Ovary (tissue), 9 donors: ENCODE data around the gene LDHAL6A. TPM values are rescaled to one million over a fixed set of nuclear protein-coding genes. Genes with fewer than 3 reads are reported as not detected.

ENCODE experiments used
- DNase-seq, 5 donors: peaks; one replicate each; pipeline ENCODE4 v3.0.0-alpha.2; 2019 to 2020
- H3K27ac ChIP-seq, 2 donors: fragments of 200-600 bp; one replicate each; pipeline versions ENCODE4 v1.5.1 to v1.8.0; 2019 to 2022
- H3K27me3 ChIP-seq: fragments of 200-600 bp; one replicate; pipeline ENCODE4 v1.8.0; 2022
- H3K36me3 ChIP-seq: fragments of 200-600 bp; sonication (generic); one replicate; pipeline ENCODE4 v1.5.1; 2019
- H3K4me1 ChIP-seq: one replicate; pipeline ENCODE4 v1.8.1; 2013; ENCODE audit warnings: mild to moderate bottlenecking, moderate library complexity; ENCODE audit not compliant: insufficient read depth
- H3K4me3 ChIP-seq: fragments of 200-600 bp; sonication (generic); one replicate; pipeline ENCODE4 v1.5.1; 2017
- H3K9me3 ChIP-seq, 2 donors: fragments of 200-600 bp in 1 of 2; sonication (generic) in 1 of 2; one replicate each; pipeline versions ENCODE4 v1.5.1 to v1.8.1; 2013 to 2019; ENCODE audit warnings: mild to moderate bottlenecking in 1 of 2, moderate library complexity in 1 of 2
- CTCF ChIP-seq, 3 donors: fragments of 450-650 bp in 2 of 3; fragments of 200-600 bp in 1 of 3; IDR thresholded peaks; one replicate each; pipeline versions ENCODE4 v1.5.1 to v1.8.0; 2016 to 2022; ENCODE audit warnings: antibody characterized with exemption in 3 of 3, mild to moderate bottlenecking in 1 of 3
- EP300 ChIP-seq: sonication (generic); formaldehyde crosslinking; IDR thresholded peaks from one replicate; pipeline ENCODE4 v1.6.1; 2017; ENCODE audit warnings: antibody characterized with exemption
- POLR2A ChIP-seq: fragments of 450-650 bp; IDR thresholded peaks from one replicate; pipeline ENCODE4 v1.6.1; 2017; ENCODE audit warnings: antibody characterized with exemption, mild to moderate bottlenecking, moderate library complexity
- WGBS, 3 donors: extraction: QIAGEN DNeasy Blood & Tissue Kit in 1 of 3; methylation state at CpG; one replicate each; pipeline versions ENCODE4 v1.1.5 to v1.1.7; 2013 to 2017; 5-methylcytosine and 5-hydroxymethylcytosine counted together
- intact Hi-C, 4 donors: fragments of 100-400 bp; cut with DNase I; formaldehyde crosslinking; loops; one replicate each; pipeline versions ENCODE4 v1.11.0 to v1.15.1; 2022 to 2023
- polyA plus RNA-seq, 2 donors: library from polyadenylated mRNA; stranded (reverse); fragments of 200-250 nt in 1 of 2; fragments of 350-450 nt in 1 of 2; fragmentation: Illumina TruSeq in 1 of 2; extraction: RNeasy Lipid Tissue Mini Kit (QIAGEN cat#74804) in 1 of 2; gene quantifications; one replicate each; pipeline ENCODE4 v1.2.3, GENCODE V29; 2013 to 2014
- total RNA-seq, 7 donors: library from RNA; depleted of rRNA in 2 of 7; stranded (reverse); fragments of >200 nt in 2 of 7; fragmentation: NEBNext Ultra II Directional in 3 of 7; extraction: Animal tissue kit (Norgen Biotek cat#: 25700) in 3 of 7; gene quantifications; one replicate each; pipeline versions ENCODE4 v1.1.0 to v1.2.4, GENCODE V29; 2016 to 2023
- donor health status: DM: no; HTN: no; CAD: no; lungs with moderate emphysema.
- donor health status: DM: no; HTN: no; CAD: no.
- donor health status: Bipolar disorder and iron deficiency.
- donor health status: DM: yes; HTN: yes; CAD: no.
- donor health status: DM: no; HTN: no; CAD: no.
- donor health status: DM: yes; HTN: yes; CAD: no.

Gene LDHAL6A
- total and polyA plus RNA-seq, 9 donors, result 0.32 to 1.2 (median 0.61) TPM; not detected in 4

GRCh38 chr11:18523084-18523483 lies 67.4 kb downstream of the LDHAL6A start:
- no peaks in the 10 kb centered on the region for H3K27me3 ChIP-seq
- no peak for DNase-seq
- H3K27ac ChIP-seq, result no peak overlapping the region
- H3K4me3 ChIP-seq, result no peak overlapping the region
- 78 to 88% (median 88%) methylated on average over 3 of the region's 3 CpGs for WGBS, 3 donors
- intact Hi-C loops, result loop anchor here in 2 of 4 donors (10.0 kb wide), 2 partner anchors 138 to 202 kb away; partner anchors contain the start of gene IGSF22 (in 2 of the 2)
- no peaks in the 10 kb centered on the region for H3K36me3 ChIP-seq
- H3K9me3 ChIP-seq, result no peaks in the 10 kb centered on the region
- H3K4me1 ChIP-seq, result peaks cover 8% of the 10 kb centered on the region
- TF ChIP-seq CTCF (IDR thresholded peaks at IDR 0.05) (no peak), EP300 (no peak), POLR2A (no peak)

GRCh38 chr11:18524248-18524647 lies 68.6 kb downstream of the LDHAL6A start:
- no peak overlapping the region for H3K27ac ChIP-seq
- intact Hi-C loops, result loop anchor here in 2 of 4 donors (10.0 kb wide), 2 partner anchors 139 to 201 kb away; partner anchors contain the start of gene IGSF22 (in 2 of the 2)
- H3K27me3 ChIP-seq, result no peaks in the 10 kb centered on the region
- H3K4me1 ChIP-seq, result peaks cover 8% of the 10 kb centered on the region
- no peak for TF ChIP-seq POLR2A
- TF ChIP-seq CTCF (IDR thresholded peaks at IDR 0.05), result no peak
- no peak for TF ChIP-seq EP300
- DNase-seq, result no peak
- no peaks in the 10 kb centered on the region for H3K36me3 ChIP-seq
- no peaks in the 10 kb centered on the region for H3K9me3 ChIP-seq
- 71 to 92% (median 79%) methylated on average over 1 of the region's 1 CpG for WGBS, 3 donors
- H3K4me3 ChIP-seq, result no peak overlapping the region

GRCh38 chr11:18526130-18526520 lies 70.5 kb downstream of the LDHAL6A start:
- intact Hi-C loops, result loop anchor here in 2 of 4 donors (10.0 kb wide), 2 partner anchors 141 to 199 kb away; partner anchors contain the start of gene IGSF22 (in 2 of the 2)
- Histone ChIP-seq H3K27me3 (no peaks in the 10 kb centered on the region), H3K36me3 (no peaks in the 10 kb centered on the region), H3K4me1 (peaks cover 7% of the 10 kb centered on the region), H3K27ac (peak overlapping the region; percentile 77 to 91), H3K9me3 (no peaks in the 10 kb centered on the region), H3K4me3 (peak overlapping the region; percentile 94)
- WGBS, 3 donors, result 0 to 1% (median 1%) methylated on average over 8 of the region's 8 CpGs
- DNase-seq, result no peak
- TF ChIP-seq EP300 (no peak), POLR2A (no peak), CTCF (IDR thresholded peaks at IDR 0.05) (no peak)

GRCh38 chr11:18526521-18527296 lies 71.1 kb downstream of the LDHAL6A start, which contains the start of gene TSG101:
TSS of gene TSG101 (minus strand) at chr11:18526942. CDS start at chr11:18526816, 126 bp downstream.
- Histone ChIP-seq H3K27ac (peak within 1 kb of the TSS; percentile 77 to 91), H3K9me3 (no peaks in the 10 kb centered on the region), H3K36me3 (no peaks in the 10 kb centered on the region), H3K4me3 (peak within 1 kb of the TSS; percentile 94), H3K4me1 (peaks cover 7% of the 10 kb centered on the region), H3K27me3 (no peaks in the 10 kb centered on the region)
- intact Hi-C loops, result loop anchor here in 2 of 4 donors (10.0 kb wide), 2 partner anchors 142 to 198 kb away; partner anchors contain the start of gene IGSF22 (in 2 of the 2)
- DNase-seq, result peak; percentile 91 to 96 (median 95)
- 0 to 1% (median 1%) methylated on average over 54 to 57 of the region's 57 CpGs for WGBS, 3 donors
- TF ChIP-seq CTCF (IDR thresholded peaks at IDR 0.05), result peak in 1 of 3 donors; percentile 27
- TF ChIP-seq POLR2A, result peak; percentile 82
- peak; percentile 19 for TF ChIP-seq EP300
